SK-N-SH treated with all-trans-retinoic acid at 6 μM for 48 hours (cell line): ENCODE results near the gene ASCC1.

Experiments used
- ARNTL ChIP-seq: fragments of 450-650 bp; formaldehyde crosslinking; IDR thresholded peaks from 2 replicates; pipeline ENCODE4 v1.5.0; 2020; ENCODE audit warnings: low read depth, mild to moderate bottlenecking, moderate library complexity, borderline replicate concordance
- CSDC2 ChIP-seq: fragments of 250-450 bp; sonication (Bioruptor Pico); IDR thresholded peaks from 2 replicates; pipeline ENCODE4 v1.5.0; 2020; ENCODE audit warnings: mild to moderate bottlenecking, moderate library complexity
- ESRRG ChIP-seq: fragments of 250-450 bp; sonication (Bioruptor Pico); IDR thresholded peaks from 2 replicates; pipeline ENCODE4 v1.6.1; 2021; ENCODE audit warnings: mild to moderate bottlenecking
- ISL1 ChIP-seq: fragments of 250-450 bp; sonication (Bioruptor Pico); IDR thresholded peaks from 2 replicates; pipeline ENCODE4 v2.1.2; 2022; ENCODE audit warnings: mild to moderate bottlenecking, moderate library complexity
- OSR1 ChIP-seq: fragments of 250-450 bp; sonication (Bioruptor Pico); IDR thresholded peaks from 2 replicates; pipeline ENCODE4 v1.8.0; 2022; ENCODE audit warnings: moderate library complexity, mild to moderate bottlenecking, inconsistent platforms
- PATZ1 ChIP-seq: fragments of 250-450 bp; sonication (Bioruptor Pico); IDR thresholded peaks from 2 replicates; pipeline ENCODE4 v1.8.0; 2020; ENCODE audit warnings: mild to moderate bottlenecking, moderate library complexity, borderline replicate concordance
- PPARA ChIP-seq: fragments of 250-450 bp; sonication (Bioruptor Pico); IDR thresholded peaks from 2 replicates; pipeline ENCODE4 v1.5.0; 2020; ENCODE audit warnings: mild to moderate bottlenecking, borderline replicate concordance
- RARB ChIP-seq: fragments of 250-450 bp; sonication (Bioruptor Pico); IDR thresholded peaks from 2 replicates; pipeline ENCODE4 v1.8.0; 2021; ENCODE audit warnings: mild to moderate bottlenecking, moderate library complexity
- TOX ChIP-seq: fragments of 250-450 bp; sonication (Bioruptor Pico); IDR thresholded peaks from 2 replicates; pipeline ENCODE4 v1.8.0; 2021; ENCODE audit warnings: mild to moderate bottlenecking, moderate library complexity, borderline replicate concordance
- ZNF565 ChIP-seq: fragments of 450-650 bp; formaldehyde crosslinking; conservative IDR thresholded peaks from 2 replicates; pipeline ENCODE4 v1.5.0; 2020; ENCODE audit warnings: low read depth, mild to moderate bottlenecking, moderate library complexity
- ZNF70 ChIP-seq: fragments of 450-650 bp; formaldehyde crosslinking; IDR thresholded peaks from 2 replicates; pipeline ENCODE4 v1.5.0; 2020; ENCODE audit warnings: mild to moderate bottlenecking, moderate library complexity
- TF ChIP-seq, protein P1 (sequence below): fragments of 250-450 bp; sonication (Bioruptor Pico); IDR thresholded peaks from 2 replicates; pipeline ENCODE4 v1.5.1; 2020; ENCODE audit warnings: low read depth, mild to moderate bottlenecking, moderate library complexity

DNA sequence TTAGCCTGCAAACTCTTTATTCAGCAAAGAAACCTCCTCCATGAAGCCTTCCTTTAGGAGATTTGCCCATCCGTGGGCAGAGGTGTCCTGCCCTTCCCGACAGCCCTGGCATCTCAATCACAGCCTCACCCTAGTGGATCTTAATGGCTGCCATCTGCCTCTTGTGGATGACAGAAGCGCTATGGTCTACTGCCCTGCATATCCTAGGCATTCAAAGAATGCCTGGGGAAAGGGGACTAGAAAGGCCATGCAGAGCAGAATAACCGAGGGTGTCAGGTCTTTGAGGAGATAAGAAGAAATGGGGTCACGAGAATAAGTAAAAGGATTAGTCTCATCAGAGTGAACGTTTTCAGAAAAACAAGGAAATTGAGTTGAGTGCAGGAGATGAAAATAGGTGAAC lies 70.0 kb downstream of the ASCC1 start:
- TF ChIP-seq TOX (CRISPR knock-in tag) (no peak), OSR1 (no peak), ZNF70 (CRISPR knock-in tag) (no peak), ARNTL (CRISPR knock-in tag) (no peak), ISL1 (CRISPR knock-in tag) (no peak), ZNF565 (CRISPR knock-in tag) (no peak), PPARA (no peak), PATZ1 (no peak), CSDC2 (CRISPR knock-in tag) (no peak), RARB (CRISPR knock-in tag) (no peak), ESRRG (CRISPR knock-in tag) (no peak)
- TF ChIP-seq, protein P1, sequence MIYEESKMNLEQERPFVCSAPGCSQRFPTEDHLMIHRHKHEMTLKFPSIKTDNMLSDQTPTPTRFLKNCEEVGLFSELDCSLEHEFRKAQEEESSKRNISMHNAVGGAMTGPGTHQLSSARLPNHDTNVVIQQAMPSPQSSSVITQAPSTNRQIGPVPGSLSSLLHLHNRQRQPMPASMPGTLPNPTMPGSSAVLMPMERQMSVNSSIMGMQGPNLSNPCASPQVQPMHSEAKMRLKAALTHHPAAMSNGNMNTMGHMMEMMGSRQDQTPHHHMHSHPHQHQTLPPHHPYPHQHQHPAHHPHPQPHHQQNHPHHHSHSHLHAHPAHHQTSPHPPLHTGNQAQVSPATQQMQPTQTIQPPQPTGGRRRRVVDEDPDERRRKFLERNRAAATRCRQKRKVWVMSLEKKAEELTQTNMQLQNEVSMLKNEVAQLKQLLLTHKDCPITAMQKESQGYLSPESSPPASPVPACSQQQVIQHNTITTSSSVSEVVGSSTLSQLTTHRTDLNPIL (CRISPR knock-in tag), result no peak
